GM19395 (cell line): ENCODE results near the gene DSCAML1.

ENCODE experiments used
- ATAC-seq: cut with Tn5 transposase; IDR thresholded peaks from one replicate; pipeline ENCODE4 v1.9.1; 2021; ENCODE audit warnings: mild to moderate bottlenecking, moderate library complexity; ENCODE audit not compliant: unreplicated experiment

Gene DSCAML1

GRCh38 chr11:117642835-117643234 lies 154.2 kb downstream of the DSCAML1 start:
- ATAC-seq = no peak

GRCh38 chr11:117642396-117642795 lies 154.6 kb downstream of the DSCAML1 start:
- no peak for ATAC-seq

GRCh38 chr11:117641008-117641915 lies 155.8 kb downstream of the DSCAML1 start:
- no peak for ATAC-seq

GRCh38 chr11:117640041-117640440 lies 157.0 kb downstream of the DSCAML1 start:
- ATAC-seq = no peak

GRCh38 chr11:117639601-117640000 lies 157.4 kb downstream of the DSCAML1 start:
- no peak for ATAC-seq

- no peak for ATAC-seq
These were observed 158.0 kb downstream of the DSCAML1 start for GRCh38 chr11:117638911-117639543.

- ATAC-seq = no peak
These were observed 162.0 kb downstream of the DSCAML1 start for GRCh38 chr11:117634756-117635603.

GRCh38 chr11:117633976-117634755 lies 162.8 kb downstream of the DSCAML1 start:
- no peak for ATAC-seq

- no peak for ATAC-seq
These were observed 163.7 kb downstream of the DSCAML1 start for GRCh38 chr11:117633186-117633754.

GRCh38 chr11:117632306-117632705 lies 164.7 kb downstream of the DSCAML1 start:
- no peak for ATAC-seq

GRCh38 chr11:117631336-117632140 lies 165.5 kb downstream of the DSCAML1 start:
- no peak for ATAC-seq

GRCh38 chr11:117629891-117630538 lies 167.0 kb downstream of the DSCAML1 start:
- ATAC-seq = no peak

GRCh38 chr11:117629146-117629545 lies 167.9 kb downstream of the DSCAML1 start:
- no peak for ATAC-seq

- ATAC-seq = no peak
These were observed 169.8 kb downstream of the DSCAML1 start for GRCh38 chr11:117627259-117627658.

- no peak for ATAC-seq
These were observed 170.4 kb downstream of the DSCAML1 start for GRCh38 chr11:117626576-117626975.

- ATAC-seq = no peak
These were observed 171.8 kb downstream of the DSCAML1 start for GRCh38 chr11:117625237-117625636.

GRCh38 chr11:117623831-117624271 lies 173.2 kb downstream of the DSCAML1 start:
- no peak for ATAC-seq

- ATAC-seq = no peak
These were observed 175.8 kb downstream of the DSCAML1 start for GRCh38 chr11:117621226-117621625.

GRCh38 chr11:117620659-117621058 lies 176.4 kb downstream of the DSCAML1 start:
- no peak for ATAC-seq
